HG02571 (cell line): ENCODE data around the gene MMP28.

ENCODE experiments used
- ATAC-seq: cut with Tn5 transposase; IDR thresholded peaks from one replicate; pipeline ENCODE4 v1.9.1; 2021; ENCODE audit warnings: mild to moderate bottlenecking, moderate library complexity; ENCODE audit not compliant: unreplicated experiment

Gene MMP28

GRCh38 chr17:35726953-35727460 lies 68.4 kb downstream of the MMP28 start:
- no peak for ATAC-seq

GRCh38 chr17:35726127-35726952 lies 69.1 kb downstream of the MMP28 start:
- ATAC-seq = no peak

- no peak for ATAC-seq
These were observed 69.7 kb downstream of the MMP28 start for GRCh38 chr17:35725802-35726126.

- no peak for ATAC-seq
These were observed 70.4 kb downstream of the MMP28 start for GRCh38 chr17:35725058-35725457.

GRCh38 chr17:35723735-35724134 lies 71.7 kb downstream of the MMP28 start:
- ATAC-seq = no peak

GRCh38 chr17:35717475-35717874 lies 78.0 kb downstream of the MMP28 start:
- ATAC-seq = no peak

- no peak for ATAC-seq
These were observed 78.5 kb downstream of the MMP28 start for GRCh38 chr17:35716897-35717465.

GRCh38 chr17:35716173-35716572 lies 79.3 kb downstream of the MMP28 start:
- no peak for ATAC-seq
